SU-DHL-6 (cell line): Measurements from ENCODE around the gene PRX.
A peak's percentile ranks its signal among the peaks of the same experiment; 100 is the strongest.

Experiments
- EZH2phosphoT487 ChIP-seq: fragments of 200-600 bp; sonication (generic), shearing (Covaris generic); conservative IDR thresholded peaks from 2 replicates; pipeline ENCODE4 v1.6.1; 2018; ENCODE audit warnings: mild to moderate bottlenecking, antibody characterized with exemption, low read length, moderate library complexity, mixed read lengths
- TF ChIP-seq, protein P1 (sequence below): fragments of 200-600 bp; sonication (generic); IDR thresholded peaks from one replicate; pipeline ENCODE4 v1.5.1; 2017; ENCODE audit warnings: antibody characterized with exemption, mild to moderate bottlenecking, low read length, moderate library complexity; ENCODE audit not compliant: insufficient read depth, poor library complexity, severe bottlenecking

DNA sequence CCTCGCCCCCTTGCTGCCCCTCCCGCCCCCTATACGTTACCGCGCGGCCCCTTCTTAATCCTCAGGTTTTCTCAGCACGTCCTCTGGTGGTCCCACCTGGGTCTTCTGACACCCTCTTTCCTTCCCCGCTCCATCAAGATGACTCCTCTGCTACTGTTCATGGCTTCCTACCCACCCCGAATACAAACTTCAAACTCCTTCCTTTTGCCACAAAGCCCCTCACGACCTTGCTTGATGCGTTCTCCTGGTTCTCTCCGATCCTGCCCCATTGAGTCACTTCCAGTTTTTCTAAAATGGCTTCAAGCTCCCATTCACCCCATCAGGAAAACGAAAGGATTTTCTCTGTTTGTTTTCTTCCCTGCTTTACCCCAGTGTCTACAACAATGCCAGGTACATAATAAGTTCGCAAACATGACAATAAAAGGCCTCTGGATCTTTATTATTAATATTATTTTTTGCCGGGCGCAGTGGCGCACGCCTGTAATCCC, 31.7 kb upstream of the PRX start:
- TF ChIP-seq, protein P1, sequence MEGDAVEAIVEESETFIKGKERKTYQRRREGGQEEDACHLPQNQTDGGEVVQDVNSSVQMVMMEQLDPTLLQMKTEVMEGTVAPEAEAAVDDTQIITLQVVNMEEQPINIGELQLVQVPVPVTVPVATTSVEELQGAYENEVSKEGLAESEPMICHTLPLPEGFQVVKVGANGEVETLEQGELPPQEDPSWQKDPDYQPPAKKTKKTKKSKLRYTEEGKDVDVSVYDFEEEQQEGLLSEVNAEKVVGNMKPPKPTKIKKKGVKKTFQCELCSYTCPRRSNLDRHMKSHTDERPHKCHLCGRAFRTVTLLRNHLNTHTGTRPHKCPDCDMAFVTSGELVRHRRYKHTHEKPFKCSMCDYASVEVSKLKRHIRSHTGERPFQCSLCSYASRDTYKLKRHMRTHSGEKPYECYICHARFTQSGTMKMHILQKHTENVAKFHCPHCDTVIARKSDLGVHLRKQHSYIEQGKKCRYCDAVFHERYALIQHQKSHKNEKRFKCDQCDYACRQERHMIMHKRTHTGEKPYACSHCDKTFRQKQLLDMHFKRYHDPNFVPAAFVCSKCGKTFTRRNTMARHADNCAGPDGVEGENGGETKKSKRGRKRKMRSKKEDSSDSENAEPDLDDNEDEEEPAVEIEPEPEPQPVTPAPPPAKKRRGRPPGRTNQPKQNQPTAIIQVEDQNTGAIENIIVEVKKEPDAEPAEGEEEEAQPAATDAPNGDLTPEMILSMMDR, result peak; percentile 17
- no peak for TF ChIP-seq EZH2phosphoT487
